Peyer's patch (tissue), 4 donors: Measurements from ENCODE around the gene DNMT1.

Source experiments
- CTCF ChIP-seq, 6 experiments: fragments of 450-650 bp in 4 of 6; fragments of 200-600 bp in 2 of 6; sonication (generic) in 1 of 6; IDR thresholded peaks; one replicate each; pipeline ENCODE4 v1.5.1; 2017 to 2019; ENCODE audit warnings: antibody characterized with exemption in 6 of 6, mild to moderate bottlenecking in 3 of 6, moderate library complexity in 1 of 6
- POLR2A ChIP-seq, 2 donors: fragments of 450-650 bp; IDR thresholded peaks; one replicate each; pipeline ENCODE4 v1.5.1; 2017; ENCODE audit warnings: antibody characterized with exemption in 2 of 2, mild to moderate bottlenecking in 2 of 2, moderate library complexity in 2 of 2

GRCh38 chr19:10107254-10107653, 87.5 kb downstream of the DNMT1 start:
- no peak for TF ChIP-seq CTCF (IDR thresholded peaks at IDR 0.05)
- TF ChIP-seq POLR2A (IDR thresholded peaks at IDR 0.05): no peak
